Common myeloid progenitor, CD34-positive (primary cell): ENCODE data around the gene IRF2.
A peak's percentile ranks its signal among the peaks of the same experiment; 100 is the strongest.

Experiments
- CTCF ChIA-PET: fragments of 350-600 bp; sonication (Branson Sonifier 250); formaldehyde crosslinking; loops from one replicate; lab custom pipeline; 2021; ENCODE audit warnings: antibody characterized with exemption; lab: Charles Lee
- POLR2A ChIA-PET: fragments of 350-600 bp; sonication (Branson Sonifier 250); formaldehyde crosslinking; loops from one replicate; lab custom pipeline; 2021; ENCODE audit warnings: antibody characterized with exemption; lab: Charles Lee
- DNase-seq, 3 donors: peaks; one replicate each; pipeline versions ENCODE4 v3.0.0 to v3.0.0-alpha.2; 2013
- H3K27ac ChIP-seq, 2 experiments: 1 replicate in 1 of 2; 2 replicates in 1 of 2; pipeline ENCODE4 v1.7.0; 2013; ENCODE audit warnings: inconsistent platforms in 2 of 2, low read length in 2 of 2, mild to moderate bottlenecking in 2 of 2, low read depth in 1 of 2, moderate library complexity in 1 of 2; ENCODE audit not compliant: severe bottlenecking in 2 of 2, insufficient read depth in 1 of 2, poor library complexity in 1 of 2
- H3K27me3 ChIP-seq, 5 experiments: replicated peaks in 2 of 5; 1 replicate in 3 of 5; 2 replicates in 2 of 5; pipeline versions ENCODE4 v1.6.1 to v1.7.0; 2013; ENCODE audit warnings: low read length in 4 of 5, mild to moderate bottlenecking in 2 of 5, moderate library complexity in 2 of 5, inconsistent platforms in 1 of 5; ENCODE audit not compliant: insufficient read depth in 5 of 5, control insufficient read depth in 4 of 5
- H3K36me3 ChIP-seq, 4 experiments: 1 replicate in 2 of 4; 2 replicates in 2 of 4; pipeline versions ENCODE4 v1.6.1 to v1.7.0; 2013; ENCODE audit warnings: low read length in 3 of 4, control low read depth in 1 of 4, mild to moderate bottlenecking in 1 of 4; ENCODE audit not compliant: control insufficient read depth in 4 of 4, insufficient read depth in 4 of 4
- H3K4me1 ChIP-seq, 4 experiments: 1 replicate in 3 of 4; 2 replicates in 1 of 4; pipeline versions ENCODE4 v1.6.1 to v1.7.1; 2013; ENCODE audit warnings: low read length in 3 of 4, mild to moderate bottlenecking in 3 of 4, control low read depth in 1 of 4, inconsistent platforms in 1 of 4, moderate library complexity in 1 of 4; ENCODE audit not compliant: control insufficient read depth in 4 of 4, insufficient read depth in 4 of 4; ENCODE audit errors: control extremely low read depth in 1 of 4
- H3K4me3 ChIP-seq, 7 experiments: 1 replicate in 4 of 7; 2 replicates in 3 of 7; pipeline versions ENCODE4 v1.5.1 to v1.7.0; 2013; ENCODE audit warnings: mild to moderate bottlenecking in 7 of 7, low read length in 6 of 7, moderate library complexity in 6 of 7, inconsistent platforms in 2 of 7, low read depth in 2 of 7, control low read depth in 1 of 7; ENCODE audit not compliant: insufficient read depth in 4 of 7, control insufficient read depth in 1 of 7; ENCODE audit errors: extremely low read depth in 1 of 7
- H3K9me3 ChIP-seq, 5 experiments: 1 replicate in 4 of 5; 2 replicates in 1 of 5; pipeline versions ENCODE4 v1.6.1 to v1.7.1; 2013; ENCODE audit warnings: low read length in 4 of 5, mild to moderate bottlenecking in 2 of 5, inconsistent platforms in 1 of 5, low read depth in 1 of 5, moderate library complexity in 1 of 5; ENCODE audit not compliant: control insufficient read depth in 4 of 5, insufficient read depth in 2 of 5; ENCODE audit errors: control extremely low read depth in 1 of 5
- WGBS: methylation state at CpG from one replicate; pipeline ENCODE4 v1.1.5; 2013; ENCODE audit not compliant: insufficient coverage; 5-methylcytosine and 5-hydroxymethylcytosine counted together

The IRF2 gene

GRCh38 chr4:184408021-184408683 is 66.2 kb downstream of the IRF2 start:
- POLR2A ChIA-PET, result interaction anchor here (0.6 kb wide), 1 partner anchor 23 kb away, joined by 3 read pairs; no protein-coding TSS in a partner anchor

GRCh38 chr4:184406958-184407391 is 67.4 kb downstream of the IRF2 start:
- POLR2A ChIA-PET, result no interaction called here

More at GRCh38 chr4:184408021-184408683, 66.2 kb downstream of the IRF2 start:
- peaks cover 3 to 48% (median 23%) of the 10 kb centered on the region in 4 experiments for H3K36me3 ChIP-seq
- 89% methylated on average over 7 of the region's 8 CpGs for WGBS
- H3K4me3 ChIP-seq, result no peak overlapping the region
- peak in 1 of 3 donors; percentile 15 for DNase-seq
- H3K9me3 ChIP-seq, result no peaks in the 10 kb centered on the region
- CTCF ChIA-PET, result interaction anchor here (0.6 to 1.8 kb wide), 6 partner anchors 28 to 536 kb away, joined by 3 to 7 read pairs (median 4); no protein-coding TSS in a partner anchor
- peak overlapping the region in 1 of 2 experiments; percentile 15 for H3K27ac ChIP-seq
- no peaks in the 10 kb centered on the region for H3K27me3 ChIP-seq
- H3K4me1 ChIP-seq, result peaks cover 28 to 54% (median 48%) of the 10 kb centered on the region in 4 experiments

GRCh38 chr4:184404047-184404446 is 70.3 kb downstream of the IRF2 start:
- peaks cover 18 to 57% (median 37%) of the 10 kb centered on the region in 4 experiments for H3K36me3 ChIP-seq
- CTCF ChIA-PET, result no interaction called here
- POLR2A ChIA-PET, result no interaction called here

More at GRCh38 chr4:184406958-184407391, 67.4 kb downstream of the IRF2 start:
- H3K36me3 ChIP-seq, result peaks cover 8 to 42% (median 29%) of the 10 kb centered on the region in 4 experiments
- H3K4me3 ChIP-seq, result peak overlapping the region in 2 of 7 experiments; percentile 44 to 52
- CTCF ChIA-PET, result interaction anchor here (1.2 to 1.5 kb wide), 2 partner anchors 45 to 130 kb away, joined by 3 read pairs; no protein-coding TSS in a partner anchor
- H3K9me3 ChIP-seq, result no peaks in the 10 kb centered on the region
- DNase-seq, result peak in 2 of 3 donors; percentile 41 to 44
- peaks cover 28 to 48% (median 45%) of the 10 kb centered on the region in 4 experiments for H3K4me1 ChIP-seq
- no peaks in the 10 kb centered on the region for H3K27me3 ChIP-seq
- 0% methylated on average over 3 of the region's 6 CpGs for WGBS
- peak overlapping the region; percentile 27 to 28 for H3K27ac ChIP-seq

DNA sequence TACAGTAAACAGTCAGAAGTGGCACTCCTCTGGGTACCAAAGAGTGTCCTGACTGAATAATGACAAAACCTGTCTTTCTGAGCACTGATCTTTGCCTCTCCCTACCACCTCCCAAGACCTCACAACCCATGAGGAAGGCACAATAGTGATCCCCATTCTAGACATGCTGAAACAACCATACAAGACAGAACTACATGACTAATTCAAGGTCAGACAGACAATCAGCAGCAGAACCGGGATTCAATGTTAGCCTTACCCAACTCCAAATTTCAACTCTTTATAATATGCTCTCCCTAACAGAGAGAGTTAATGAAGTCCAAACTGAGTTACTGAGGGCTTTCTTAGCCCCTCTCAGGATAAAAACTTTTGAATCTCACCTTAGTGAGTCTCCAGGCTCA is 71.0 kb downstream of the IRF2 start:
- Histone ChIP-seq H3K27me3 (no peaks in the 10 kb centered on the region), H3K27ac (no peak overlapping the region), H3K36me3 (peaks cover 18 to 63% (median 39%) of the 10 kb centered on the region in 4 experiments), H3K4me3 (no peak overlapping the region), H3K9me3 (no peaks in the 10 kb centered on the region), H3K4me1 (peaks cover 19 to 23% (median 21%) of the 10 kb centered on the region in 4 experiments)
- DNase-seq, result no peak
- WGBS, result no CpG with 5 or more reads among the region's 1 CpG
- POLR2A ChIA-PET, result no interaction called here
- CTCF ChIA-PET, result no interaction called here

More at GRCh38 chr4:184404047-184404446, 70.3 kb downstream of the IRF2 start:
- no peak for DNase-seq
- Histone ChIP-seq H3K9me3 (no peaks in the 10 kb centered on the region), H3K4me1 (peaks cover 25 to 30% (median 27%) of the 10 kb centered on the region in 4 experiments), H3K4me3 (no peak overlapping the region), H3K27me3 (no peaks in the 10 kb centered on the region), H3K27ac (no peak overlapping the region)

DNA sequence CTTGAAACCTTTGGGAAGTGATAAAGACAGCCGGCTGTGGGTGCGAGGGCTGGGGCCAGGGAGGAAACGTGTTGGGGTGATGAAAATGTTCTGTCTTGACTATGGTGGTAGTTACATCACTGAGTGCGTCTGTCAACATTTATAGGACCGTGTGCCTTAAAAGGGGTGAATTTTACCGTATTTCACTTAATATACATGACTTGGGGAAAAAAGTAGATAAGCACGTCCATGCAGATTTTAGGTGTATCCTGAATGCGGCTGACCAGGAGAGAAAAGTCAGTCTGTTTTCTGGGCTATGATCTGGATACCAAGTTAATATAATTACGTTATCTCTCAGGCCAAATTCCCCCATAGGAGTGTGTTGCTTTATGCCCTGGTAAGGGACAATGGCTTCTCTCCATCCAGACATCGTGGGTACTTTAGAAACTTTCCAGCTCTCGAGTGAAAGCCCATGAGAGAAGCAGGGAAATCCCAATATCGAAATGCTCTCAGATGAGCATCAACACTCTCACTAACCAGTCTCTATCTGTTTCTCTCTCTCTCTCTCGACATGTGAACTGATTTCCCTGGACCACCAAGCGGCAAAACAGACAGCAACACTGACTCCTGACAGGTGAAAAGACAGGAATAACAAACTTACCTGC is 71.5 kb downstream of the IRF2 start:
- CTCF ChIA-PET, result no interaction called here
- 93% methylated on average over 13 of the region's 14 CpGs for WGBS
- Histone ChIP-seq H3K36me3 (peaks cover 18 to 66% (median 40%) of the 10 kb centered on the region in 4 experiments), H3K4me3 (no peak overlapping the region), H3K9me3 (no peaks in the 10 kb centered on the region), H3K27ac (no peak overlapping the region), H3K27me3 (no peaks in the 10 kb centered on the region), H3K4me1 (peaks cover 15 to 18% (median 16%) of the 10 kb centered on the region in 4 experiments)
- no peak for DNase-seq
- POLR2A ChIA-PET, result no interaction called here

GRCh38 chr4:184402239-184402638 is 72.1 kb downstream of the IRF2 start:
- ChIA-PET POLR2A (no interaction called here), CTCF (no interaction called here)
- DNase-seq, result no peak
- 91% methylated on average over 12 of the region's 12 CpGs for WGBS
- no peak overlapping the region for H3K4me3 ChIP-seq
- H3K4me1 ChIP-seq, result peaks cover 9 to 12% (median 10%) of the 10 kb centered on the region in 4 experiments
- no peak overlapping the region for H3K27ac ChIP-seq
- no peaks in the 10 kb centered on the region for H3K27me3 ChIP-seq
- H3K9me3 ChIP-seq, result no peaks in the 10 kb centered on the region
- peaks cover 22 to 73% (median 39%) of the 10 kb centered on the region in 4 experiments for H3K36me3 ChIP-seq
